Measurements from ENCODE around the gene ANTXR2. TPM values are rescaled to one million over a fixed set of nuclear protein-coding genes. Genes with fewer than 3 reads are reported as not detected.

The ANTXR2 gene
- total RNA-seq, 1 donor from 2014 or later = 16.8 TPM

- H3K4me3 ChIP-seq = no peak overlapping the region
- H3K4me1 ChIP-seq = no peaks in the 10 kb centered on the region
- H3K9me3 ChIP-seq = no peaks in the 10 kb centered on the region
- H3K36me3 ChIP-seq = no peaks in the 10 kb centered on the region
- no peak overlapping the region for H3K27ac ChIP-seq
- no peak for TF ChIP-seq CTCF (IDR thresholded peaks at IDR 0.05)
- intact Hi-C loops (cut with DNase I) = no loop called here
- no peak for DNase-seq (ENCODE audit: low spot score in 2 of 2)
- no peaks in the 10 kb centered on the region for H3K27me3 ChIP-seq
Observed at GRCh38 chr4:79854856-79855502, 218.1 kb downstream of the ANTXR2 start.

GRCh38 chr4:79852305-79852730 lies 220.7 kb downstream of the ANTXR2 start:
- Histone ChIP-seq H3K4me3 (no peak overlapping the region), H3K9me3 (no peaks in the 10 kb centered on the region), H3K4me1 (no peaks in the 10 kb centered on the region), H3K27ac (no peak overlapping the region), H3K27me3 (no peaks in the 10 kb centered on the region), H3K36me3 (no peaks in the 10 kb centered on the region)
- TF ChIP-seq CTCF (IDR thresholded peaks at IDR 0.05) = no peak
- intact Hi-C loops (cut with DNase I) = no loop called here
- no peak for DNase-seq (ENCODE audit: low spot score in 2 of 2)

GRCh38 chr4:79851625-79852304 lies 221.3 kb downstream of the ANTXR2 start:
- no peaks in the 10 kb centered on the region for H3K9me3 ChIP-seq
- no peak overlapping the region for H3K27ac ChIP-seq
- H3K4me3 ChIP-seq = no peak overlapping the region
- intact Hi-C loops (cut with DNase I) = no loop called here
- DNase-seq (ENCODE audit: low spot score in 2 of 2) = no peak
- H3K4me1 ChIP-seq = no peaks in the 10 kb centered on the region
- no peaks in the 10 kb centered on the region for H3K27me3 ChIP-seq
- H3K36me3 ChIP-seq = no peaks in the 10 kb centered on the region
- no peak for TF ChIP-seq CTCF (IDR thresholded peaks at IDR 0.05)

Other genes with a start within 250 kb of the ANTXR2 start
- not detected for gene PRDM8, start 124.3 kb upstream of the ANTXR2 start, total RNA-seq
- gene FGF5, start 193.4 kb upstream of the ANTXR2 start, total RNA-seq = not detected

Data from ascending aorta (tissue), 2 donors.